LNCaP clone FGC (cell line): ENCODE results near the gene MAN1C1.

Source experiments
- DNase-seq: peaks from one replicate; pipeline ENCODE4 v3.0.0-alpha.2; 2011; ENCODE audit warnings: low read depth
- H3K4me3 ChIP-seq: 2 replicates; pipeline ENCODE4 v1.5.1; 2011; ENCODE audit warnings: mild to moderate bottlenecking, low read depth, low read length, control low read depth
- TF ChIP-seq, protein P1 (sequence below): IDR thresholded peaks from 2 replicates; pipeline ENCODE4 v1.5.1; 2012; ENCODE audit warnings: mild to moderate bottlenecking; ENCODE audit not compliant: control insufficient read depth, insufficient read depth; ENCODE audit errors: extremely low read depth

Gene MAN1C1

DNA sequence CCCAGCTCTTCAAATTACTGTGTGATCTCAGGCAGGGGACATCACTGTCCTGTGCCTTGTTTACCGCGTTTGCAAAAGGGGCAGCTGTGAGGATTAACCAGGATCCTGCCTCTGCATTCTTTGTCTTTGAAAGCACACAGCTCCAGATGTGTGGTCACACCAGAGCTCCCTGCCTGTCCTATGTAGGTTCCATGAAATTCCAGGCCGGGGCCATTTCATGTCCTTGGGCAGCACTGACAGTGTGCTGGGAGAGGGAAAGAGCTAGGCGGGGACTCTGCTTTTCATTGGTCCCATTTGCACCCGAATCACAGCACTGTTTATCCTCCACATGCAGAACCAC lies 141.2 kb downstream of the MAN1C1 start:
- DNase-seq = no peak
- H3K4me3 ChIP-seq = no peak overlapping the region
- TF ChIP-seq, protein P1, sequence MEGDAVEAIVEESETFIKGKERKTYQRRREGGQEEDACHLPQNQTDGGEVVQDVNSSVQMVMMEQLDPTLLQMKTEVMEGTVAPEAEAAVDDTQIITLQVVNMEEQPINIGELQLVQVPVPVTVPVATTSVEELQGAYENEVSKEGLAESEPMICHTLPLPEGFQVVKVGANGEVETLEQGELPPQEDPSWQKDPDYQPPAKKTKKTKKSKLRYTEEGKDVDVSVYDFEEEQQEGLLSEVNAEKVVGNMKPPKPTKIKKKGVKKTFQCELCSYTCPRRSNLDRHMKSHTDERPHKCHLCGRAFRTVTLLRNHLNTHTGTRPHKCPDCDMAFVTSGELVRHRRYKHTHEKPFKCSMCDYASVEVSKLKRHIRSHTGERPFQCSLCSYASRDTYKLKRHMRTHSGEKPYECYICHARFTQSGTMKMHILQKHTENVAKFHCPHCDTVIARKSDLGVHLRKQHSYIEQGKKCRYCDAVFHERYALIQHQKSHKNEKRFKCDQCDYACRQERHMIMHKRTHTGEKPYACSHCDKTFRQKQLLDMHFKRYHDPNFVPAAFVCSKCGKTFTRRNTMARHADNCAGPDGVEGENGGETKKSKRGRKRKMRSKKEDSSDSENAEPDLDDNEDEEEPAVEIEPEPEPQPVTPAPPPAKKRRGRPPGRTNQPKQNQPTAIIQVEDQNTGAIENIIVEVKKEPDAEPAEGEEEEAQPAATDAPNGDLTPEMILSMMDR = no peak

DNA sequence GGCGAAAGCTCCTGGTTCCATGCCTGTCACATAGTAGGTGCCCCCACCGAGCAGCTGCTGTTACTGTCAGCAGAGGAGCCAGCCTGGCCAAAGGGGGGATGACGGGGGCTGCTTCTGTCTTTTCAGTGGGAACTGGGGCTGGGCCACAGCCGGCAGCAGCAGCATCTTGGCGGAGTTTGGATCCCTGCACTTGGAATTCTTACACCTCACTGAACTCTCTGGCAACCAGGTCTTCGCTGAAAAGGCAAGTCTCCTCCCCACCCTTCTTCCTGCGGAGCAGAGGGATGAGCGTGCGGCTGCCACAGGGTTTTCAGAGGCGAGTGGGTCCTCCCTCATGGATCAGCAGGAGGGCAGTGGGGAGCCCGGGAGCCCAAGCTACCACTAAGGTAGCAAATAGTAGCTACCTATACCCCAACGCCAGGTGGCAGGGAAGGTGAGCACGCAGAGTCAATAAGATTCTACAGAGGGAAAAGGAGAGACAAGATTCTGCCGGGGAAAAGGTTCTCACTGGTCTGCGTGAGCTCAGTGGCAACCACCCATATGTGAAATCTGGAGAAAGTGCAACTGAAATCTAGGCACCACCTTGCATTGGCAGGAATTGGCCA lies 142.0 kb downstream of the MAN1C1 start:
- no peak for DNase-seq
- H3K4me3 ChIP-seq = no peak overlapping the region
- TF ChIP-seq, protein P1 = no peak

DNA sequence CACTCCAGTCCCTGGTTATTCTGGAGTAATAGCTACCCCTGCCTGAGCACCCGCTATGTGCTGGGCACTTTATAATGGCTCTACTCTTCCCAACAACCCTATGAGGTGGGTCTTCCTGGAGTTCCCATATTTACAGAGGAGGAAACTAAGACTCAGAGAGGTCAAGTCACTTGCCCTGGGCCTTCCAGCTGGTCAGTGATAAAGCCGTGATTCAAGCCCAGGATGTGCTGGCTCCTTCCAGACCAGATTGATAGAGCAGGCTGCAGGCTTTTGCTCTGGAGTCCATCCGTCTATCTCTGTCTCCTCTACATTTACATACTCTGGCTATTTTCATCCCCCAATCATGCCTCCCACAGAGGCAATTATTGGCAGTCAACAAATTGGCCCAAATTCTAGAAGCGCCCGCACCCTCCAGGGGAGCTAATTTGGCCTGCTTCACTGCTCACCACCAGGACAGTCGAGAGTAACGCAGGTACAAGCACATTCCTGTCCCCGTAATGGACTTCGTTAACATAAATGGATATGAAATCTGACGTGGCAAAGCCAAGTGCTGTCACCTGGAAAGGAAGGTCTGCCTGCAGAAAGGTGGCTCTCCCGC lies 143.6 kb downstream of the MAN1C1 start:
- DNase-seq = no peak
- no peak overlapping the region for H3K4me3 ChIP-seq
- TF ChIP-seq, protein P1 = no peak

DNA sequence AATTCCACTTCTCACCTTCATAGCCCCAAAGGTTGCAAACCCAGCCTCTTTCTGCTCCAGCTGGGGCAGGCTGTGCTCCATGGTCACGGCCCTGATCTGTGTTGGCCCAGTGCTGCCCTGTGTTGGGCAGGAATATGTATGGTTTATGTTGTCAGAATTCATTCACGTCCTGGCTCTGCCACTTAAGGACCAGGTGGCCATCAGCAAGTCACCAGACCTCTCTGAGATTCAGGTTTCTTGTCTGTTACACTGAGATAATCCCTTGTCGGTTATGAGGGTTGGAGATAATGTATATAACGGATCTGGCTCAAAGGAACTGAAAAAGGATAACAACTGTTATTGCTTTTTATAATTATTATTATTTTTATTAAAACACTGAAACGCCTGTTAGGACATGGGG lies 144.3 kb downstream of the MAN1C1 start:
- H3K4me3 ChIP-seq = no peak overlapping the region
- TF ChIP-seq, protein P1 = no peak
- no peak for DNase-seq

DNA sequence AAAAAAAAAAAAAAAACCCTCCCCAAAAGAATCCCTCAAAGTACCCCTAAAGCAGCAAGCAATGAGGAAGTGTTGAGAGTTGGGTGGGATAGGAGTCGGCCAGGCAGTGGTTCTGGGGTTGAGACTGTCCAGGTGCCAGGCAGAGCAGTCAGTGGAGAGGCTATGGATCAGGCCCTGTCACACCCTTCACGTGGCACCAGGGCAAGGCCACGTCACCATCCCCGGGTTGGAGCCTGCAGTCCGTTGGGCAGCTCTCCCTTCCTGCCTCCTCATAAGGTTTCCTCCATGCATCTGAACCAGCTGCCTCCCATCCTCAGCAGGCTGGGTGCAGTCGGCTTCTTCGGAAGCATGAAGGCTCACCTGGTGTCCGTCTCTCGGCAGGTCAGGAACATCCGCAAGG lies 146.9 kb downstream of the MAN1C1 start:
- no peak for DNase-seq
- TF ChIP-seq, protein P1 = no peak
- no peak overlapping the region for H3K4me3 ChIP-seq

DNA sequence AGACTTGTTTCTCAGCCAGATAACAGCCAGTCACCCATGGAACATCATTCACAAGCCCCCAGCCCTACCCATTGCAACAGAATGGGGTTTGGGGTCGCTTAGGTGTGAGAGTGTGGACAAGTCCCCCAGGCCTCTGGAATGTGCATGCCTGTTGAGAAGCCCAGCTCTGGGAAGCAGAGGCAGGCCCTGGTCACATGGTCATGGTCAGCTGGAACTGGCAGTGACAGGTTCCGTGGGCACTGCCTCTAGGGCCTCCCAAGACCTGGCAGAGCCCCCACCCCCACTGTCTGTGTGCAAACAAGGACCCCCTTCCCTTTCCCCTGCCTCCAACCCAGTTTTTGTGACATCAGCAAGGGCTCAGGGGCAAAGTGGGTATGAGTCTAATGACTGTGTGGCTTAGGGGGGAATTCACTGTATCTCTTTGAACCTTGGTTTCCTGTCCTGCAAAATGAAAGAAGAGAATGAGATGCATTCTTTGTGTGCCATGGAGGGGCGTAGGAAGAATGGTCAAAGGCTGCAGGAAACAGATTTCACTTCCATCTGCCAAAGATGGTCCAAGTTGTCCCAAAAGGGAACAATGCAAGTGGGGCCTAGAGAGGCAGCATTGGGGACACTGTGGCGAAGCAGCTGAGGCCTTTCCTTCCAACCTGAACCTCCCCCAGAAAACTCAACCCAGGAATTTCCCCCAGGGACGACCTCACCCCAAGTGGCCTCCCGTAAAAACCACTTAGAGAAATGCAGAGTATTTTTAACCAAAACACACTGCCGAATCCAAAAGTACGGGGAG lies 148.7 kb downstream of the MAN1C1 start:
- TF ChIP-seq, protein P1 = no peak

More for the DNA sequence above, 148.7 kb downstream of the MAN1C1 start:
- no peak for DNase-seq
- no peak overlapping the region for H3K4me3 ChIP-seq
